Measurements from ENCODE around the gene SIK3. TPM values are rescaled to one million over a fixed set of nuclear protein-coding genes. Genes with fewer than 3 reads are reported as not detected.
A peak's percentile ranks its signal among the peaks of the same experiment; 100 is the strongest.

SIK3 gene
- total RNA-seq, 1 experiment from 2014 or later, result 34.4 TPM

DNA sequence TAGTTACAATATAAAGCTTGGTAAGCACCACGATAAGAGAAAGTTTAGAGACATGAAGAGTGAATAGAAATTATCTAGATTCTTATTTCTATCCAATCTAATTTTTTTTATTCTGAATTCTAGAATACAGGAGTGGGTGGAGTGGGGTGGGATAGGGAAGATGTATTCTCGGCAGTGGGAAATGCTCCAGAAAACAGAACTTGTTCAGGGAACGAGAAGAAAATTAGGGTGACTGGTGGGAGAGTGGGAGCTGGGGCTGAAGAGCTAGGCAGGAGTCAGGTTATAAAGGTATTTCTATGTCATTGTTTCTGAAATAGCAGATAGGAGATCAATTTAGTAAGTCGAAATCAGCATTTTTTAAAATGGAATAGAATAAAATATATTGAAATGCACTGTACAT lies 207.6 kb downstream of the SIK3 start (continued):
- TF ChIP-seq, protein P1, sequence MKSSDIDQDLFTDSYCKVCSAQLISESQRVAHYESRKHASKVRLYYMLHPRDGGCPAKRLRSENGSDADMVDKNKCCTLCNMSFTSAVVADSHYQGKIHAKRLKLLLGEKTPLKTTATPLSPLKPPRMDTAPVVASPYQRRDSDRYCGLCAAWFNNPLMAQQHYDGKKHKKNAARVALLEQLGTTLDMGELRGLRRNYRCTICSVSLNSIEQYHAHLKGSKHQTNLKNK (CRISPR knock-in tag; IDR thresholded peaks at IDR 0.05), result no peak
- TF ChIP-seq JAZF1 (CRISPR knock-in tag; IDR thresholded peaks at IDR 0.05), result no peak
- TF ChIP-seq GRHL2 (CRISPR knock-in tag; IDR thresholded peaks at IDR 0.05; ENCODE audit: insufficient replicate concordance, severe bottlenecking), result no peak
- no peak for TF ChIP-seq ATF1 (CRISPR knock-in tag; IDR thresholded peaks at IDR 0.05)
- TF ChIP-seq, protein P2, sequence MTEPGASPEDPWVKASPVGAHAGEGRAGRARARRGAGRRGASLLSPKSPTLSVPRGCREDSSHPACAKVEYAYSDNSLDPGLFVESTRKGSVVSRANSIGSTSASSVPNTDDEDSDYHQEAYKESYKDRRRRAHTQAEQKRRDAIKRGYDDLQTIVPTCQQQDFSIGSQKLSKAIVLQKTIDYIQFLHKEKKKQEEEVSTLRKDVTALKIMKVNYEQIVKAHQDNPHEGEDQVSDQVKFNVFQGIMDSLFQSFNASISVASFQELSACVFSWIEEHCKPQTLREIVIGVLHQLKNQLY (CRISPR knock-in tag; IDR thresholded peaks at IDR 0.05), result no peak
- TF ChIP-seq TP53 (CRISPR knock-in tag; IDR thresholded peaks at IDR 0.05), result no peak
- TF ChIP-seq, protein P3, sequence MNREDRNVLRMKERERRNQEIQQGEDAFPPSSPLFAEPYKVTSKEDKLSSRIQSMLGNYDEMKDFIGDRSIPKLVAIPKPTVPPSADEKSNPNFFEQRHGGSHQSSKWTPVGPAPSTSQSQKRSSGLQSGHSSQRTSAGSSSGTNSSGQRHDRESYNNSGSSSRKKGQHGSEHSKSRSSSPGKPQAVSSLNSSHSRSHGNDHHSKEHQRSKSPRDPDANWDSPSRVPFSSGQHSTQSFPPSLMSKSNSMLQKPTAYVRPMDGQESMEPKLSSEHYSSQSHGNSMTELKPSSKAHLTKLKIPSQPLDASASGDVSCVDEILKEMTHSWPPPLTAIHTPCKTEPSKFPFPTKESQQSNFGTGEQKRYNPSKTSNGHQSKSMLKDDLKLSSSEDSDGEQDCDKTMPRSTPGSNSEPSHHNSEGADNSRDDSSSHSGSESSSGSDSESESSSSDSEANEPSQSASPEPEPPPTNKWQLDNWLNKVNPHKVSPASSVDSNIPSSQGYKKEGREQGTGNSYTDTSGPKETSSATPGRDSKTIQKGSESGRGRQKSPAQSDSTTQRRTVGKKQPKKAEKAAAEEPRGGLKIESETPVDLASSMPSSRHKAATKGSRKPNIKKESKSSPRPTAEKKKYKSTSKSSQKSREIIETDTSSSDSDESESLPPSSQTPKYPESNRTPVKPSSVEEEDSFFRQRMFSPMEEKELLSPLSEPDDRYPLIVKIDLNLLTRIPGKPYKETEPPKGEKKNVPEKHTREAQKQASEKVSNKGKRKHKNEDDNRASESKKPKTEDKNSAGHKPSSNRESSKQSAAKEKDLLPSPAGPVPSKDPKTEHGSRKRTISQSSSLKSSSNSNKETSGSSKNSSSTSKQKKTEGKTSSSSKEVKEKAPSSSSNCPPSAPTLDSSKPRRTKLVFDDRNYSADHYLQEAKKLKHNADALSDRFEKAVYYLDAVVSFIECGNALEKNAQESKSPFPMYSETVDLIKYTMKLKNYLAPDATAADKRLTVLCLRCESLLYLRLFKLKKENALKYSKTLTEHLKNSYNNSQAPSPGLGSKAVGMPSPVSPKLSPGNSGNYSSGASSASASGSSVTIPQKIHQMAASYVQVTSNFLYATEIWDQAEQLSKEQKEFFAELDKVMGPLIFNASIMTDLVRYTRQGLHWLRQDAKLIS (CRISPR knock-in tag; IDR thresholded peaks at IDR 0.05; ENCODE audit: borderline replicate concordance), result no peak

DNA sequence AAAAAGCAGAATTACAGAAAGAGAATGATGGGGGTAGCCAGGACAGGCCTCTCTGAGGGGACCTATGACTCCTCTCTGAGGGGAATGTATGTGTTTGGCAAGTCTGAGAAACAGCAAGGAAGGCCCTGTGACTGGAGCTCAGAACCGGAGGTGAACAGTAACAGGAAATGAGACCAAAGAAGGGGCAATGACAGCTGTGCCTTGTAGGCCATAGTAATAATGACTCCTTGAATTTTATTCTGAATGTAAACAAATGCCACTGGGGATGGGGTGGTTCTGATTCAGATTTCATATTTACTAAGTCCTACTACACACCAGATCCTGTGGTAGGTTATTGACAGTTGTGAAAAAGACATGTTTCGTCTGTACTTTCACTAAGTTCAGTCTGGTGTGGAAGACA lies 208.0 kb downstream of the SIK3 start:
- Mint-ChIP-seq H3K4me3 (no peak overlapping the region), H3K27me3 (ENCODE audit: low read depth) (no peaks in the 10 kb centered on the region), H3K4me1 (peaks cover 4% of the 10 kb centered on the region; the same call in 1 of the 2 replicates), H3K27ac (peak overlapping the region; percentile 48; the same call in 1 of the 2 replicates), H3K36me3 (peaks cover 12% of the 10 kb centered on the region), H3K9me3 (no peaks in the 10 kb centered on the region)
- ChIA-PET CTCF (no interaction called here), POLR2A (no interaction called here)
- ATAC-seq, result no peak
- DNase-seq (ENCODE audit: low spot score), result no peak
- TF ChIP-seq, protein P4, sequence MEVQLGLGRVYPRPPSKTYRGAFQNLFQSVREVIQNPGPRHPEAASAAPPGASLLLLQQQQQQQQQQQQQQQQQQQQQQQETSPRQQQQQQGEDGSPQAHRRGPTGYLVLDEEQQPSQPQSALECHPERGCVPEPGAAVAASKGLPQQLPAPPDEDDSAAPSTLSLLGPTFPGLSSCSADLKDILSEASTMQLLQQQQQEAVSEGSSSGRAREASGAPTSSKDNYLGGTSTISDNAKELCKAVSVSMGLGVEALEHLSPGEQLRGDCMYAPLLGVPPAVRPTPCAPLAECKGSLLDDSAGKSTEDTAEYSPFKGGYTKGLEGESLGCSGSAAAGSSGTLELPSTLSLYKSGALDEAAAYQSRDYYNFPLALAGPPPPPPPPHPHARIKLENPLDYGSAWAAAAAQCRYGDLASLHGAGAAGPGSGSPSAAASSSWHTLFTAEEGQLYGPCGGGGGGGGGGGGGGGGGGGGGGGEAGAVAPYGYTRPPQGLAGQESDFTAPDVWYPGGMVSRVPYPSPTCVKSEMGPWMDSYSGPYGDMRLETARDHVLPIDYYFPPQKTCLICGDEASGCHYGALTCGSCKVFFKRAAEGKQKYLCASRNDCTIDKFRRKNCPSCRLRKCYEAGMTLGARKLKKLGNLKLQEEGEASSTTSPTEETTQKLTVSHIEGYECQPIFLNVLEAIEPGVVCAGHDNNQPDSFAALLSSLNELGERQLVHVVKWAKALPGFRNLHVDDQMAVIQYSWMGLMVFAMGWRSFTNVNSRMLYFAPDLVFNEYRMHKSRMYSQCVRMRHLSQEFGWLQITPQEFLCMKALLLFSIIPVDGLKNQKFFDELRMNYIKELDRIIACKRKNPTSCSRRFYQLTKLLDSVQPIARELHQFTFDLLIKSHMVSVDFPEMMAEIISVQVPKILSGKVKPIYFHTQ (CRISPR knock-in tag; IDR thresholded peaks at IDR 0.05), result no peak
- TF ChIP-seq, protein P5, sequence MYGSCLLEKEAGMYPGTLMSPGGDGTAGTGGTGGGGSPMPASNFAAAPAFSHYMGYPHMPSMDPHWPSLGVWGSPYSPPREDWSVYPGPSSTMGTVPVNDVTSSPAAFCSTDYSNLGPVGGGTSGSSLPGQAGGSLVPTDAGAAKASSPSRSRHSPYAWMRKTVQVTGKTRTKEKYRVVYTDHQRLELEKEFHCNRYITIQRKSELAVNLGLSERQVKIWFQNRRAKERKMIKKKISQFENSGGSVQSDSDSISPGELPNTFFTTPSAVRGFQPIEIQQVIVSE (CRISPR knock-in tag; IDR thresholded peaks at IDR 0.05; ENCODE audit: borderline replicate concordance), result no peak
- TF ChIP-seq, protein P6, sequence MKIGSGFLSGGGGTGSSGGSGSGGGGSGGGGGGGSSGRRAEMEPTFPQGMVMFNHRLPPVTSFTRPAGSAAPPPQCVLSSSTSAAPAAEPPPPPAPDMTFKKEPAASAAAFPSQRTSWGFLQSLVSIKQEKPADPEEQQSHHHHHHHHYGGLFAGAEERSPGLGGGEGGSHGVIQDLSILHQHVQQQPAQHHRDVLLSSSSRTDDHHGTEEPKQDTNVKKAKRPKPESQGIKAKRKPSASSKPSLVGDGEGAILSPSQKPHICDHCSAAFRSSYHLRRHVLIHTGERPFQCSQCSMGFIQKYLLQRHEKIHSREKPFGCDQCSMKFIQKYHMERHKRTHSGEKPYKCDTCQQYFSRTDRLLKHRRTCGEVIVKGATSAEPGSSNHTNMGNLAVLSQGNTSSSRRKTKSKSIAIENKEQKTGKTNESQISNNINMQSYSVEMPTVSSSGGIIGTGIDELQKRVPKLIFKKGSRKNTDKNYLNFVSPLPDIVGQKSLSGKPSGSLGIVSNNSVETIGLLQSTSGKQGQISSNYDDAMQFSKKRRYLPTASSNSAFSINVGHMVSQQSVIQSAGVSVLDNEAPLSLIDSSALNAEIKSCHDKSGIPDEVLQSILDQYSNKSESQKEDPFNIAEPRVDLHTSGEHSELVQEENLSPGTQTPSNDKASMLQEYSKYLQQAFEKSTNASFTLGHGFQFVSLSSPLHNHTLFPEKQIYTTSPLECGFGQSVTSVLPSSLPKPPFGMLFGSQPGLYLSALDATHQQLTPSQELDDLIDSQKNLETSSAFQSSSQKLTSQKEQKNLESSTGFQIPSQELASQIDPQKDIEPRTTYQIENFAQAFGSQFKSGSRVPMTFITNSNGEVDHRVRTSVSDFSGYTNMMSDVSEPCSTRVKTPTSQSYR (CRISPR knock-in tag; IDR thresholded peaks at IDR 0.05), result no peak
- TF ChIP-seq NFE2L1 (CRISPR knock-in tag; IDR thresholded peaks at IDR 0.05), result no peak
- TF ChIP-seq FOXP1 (CRISPR knock-in tag; IDR thresholded peaks at IDR 0.05; ENCODE audit: borderline replicate concordance), result no peak
- no peak for TF ChIP-seq IRF2 (CRISPR knock-in tag; IDR thresholded peaks at IDR 0.05; ENCODE audit: borderline replicate concordance, low read depth)
- no peak for TF ChIP-seq ZNF317 (CRISPR knock-in tag; IDR thresholded peaks at IDR 0.05; ENCODE audit: borderline replicate concordance, low read depth)
- TF ChIP-seq ZNF263 (CRISPR knock-in tag; IDR thresholded peaks at IDR 0.05; ENCODE audit: low read depth), result no peak
- no peak for TF ChIP-seq OVOL2 (CRISPR knock-in tag; IDR thresholded peaks at IDR 0.05; ENCODE audit: borderline replicate concordance)
- TF ChIP-seq, protein P7, sequence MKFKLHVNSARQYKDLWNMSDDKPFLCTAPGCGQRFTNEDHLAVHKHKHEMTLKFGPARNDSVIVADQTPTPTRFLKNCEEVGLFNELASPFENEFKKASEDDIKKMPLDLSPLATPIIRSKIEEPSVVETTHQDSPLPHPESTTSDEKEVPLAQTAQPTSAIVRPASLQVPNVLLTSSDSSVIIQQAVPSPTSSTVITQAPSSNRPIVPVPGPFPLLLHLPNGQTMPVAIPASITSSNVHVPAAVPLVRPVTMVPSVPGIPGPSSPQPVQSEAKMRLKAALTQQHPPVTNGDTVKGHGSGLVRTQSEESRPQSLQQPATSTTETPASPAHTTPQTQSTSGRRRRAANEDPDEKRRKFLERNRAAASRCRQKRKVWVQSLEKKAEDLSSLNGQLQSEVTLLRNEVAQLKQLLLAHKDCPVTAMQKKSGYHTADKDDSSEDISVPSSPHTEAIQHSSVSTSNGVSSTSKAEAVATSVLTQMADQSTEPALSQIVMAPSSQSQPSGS (CRISPR knock-in tag; IDR thresholded peaks at IDR 0.05; ENCODE audit: borderline replicate concordance, low read depth), result no peak
- TF ChIP-seq, protein P8, sequence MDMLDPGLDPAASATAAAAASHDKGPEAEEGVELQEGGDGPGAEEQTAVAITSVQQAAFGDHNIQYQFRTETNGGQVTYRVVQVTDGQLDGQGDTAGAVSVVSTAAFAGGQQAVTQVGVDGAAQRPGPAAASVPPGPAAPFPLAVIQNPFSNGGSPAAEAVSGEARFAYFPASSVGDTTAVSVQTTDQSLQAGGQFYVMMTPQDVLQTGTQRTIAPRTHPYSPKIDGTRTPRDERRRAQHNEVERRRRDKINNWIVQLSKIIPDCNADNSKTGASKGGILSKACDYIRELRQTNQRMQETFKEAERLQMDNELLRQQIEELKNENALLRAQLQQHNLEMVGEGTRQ (CRISPR knock-in tag; IDR thresholded peaks at IDR 0.05), result no peak
- TF ChIP-seq, protein P9, sequence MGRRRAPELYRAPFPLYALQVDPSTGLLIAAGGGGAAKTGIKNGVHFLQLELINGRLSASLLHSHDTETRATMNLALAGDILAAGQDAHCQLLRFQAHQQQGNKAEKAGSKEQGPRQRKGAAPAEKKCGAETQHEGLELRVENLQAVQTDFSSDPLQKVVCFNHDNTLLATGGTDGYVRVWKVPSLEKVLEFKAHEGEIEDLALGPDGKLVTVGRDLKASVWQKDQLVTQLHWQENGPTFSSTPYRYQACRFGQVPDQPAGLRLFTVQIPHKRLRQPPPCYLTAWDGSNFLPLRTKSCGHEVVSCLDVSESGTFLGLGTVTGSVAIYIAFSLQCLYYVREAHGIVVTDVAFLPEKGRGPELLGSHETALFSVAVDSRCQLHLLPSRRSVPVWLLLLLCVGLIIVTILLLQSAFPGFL (CRISPR knock-in tag; IDR thresholded peaks at IDR 0.05; ENCODE audit: borderline replicate concordance), result no peak
- TF ChIP-seq, protein P1 (CRISPR knock-in tag; IDR thresholded peaks at IDR 0.05), result no peak
- TF ChIP-seq MXD4 (CRISPR knock-in tag; IDR thresholded peaks at IDR 0.05; ENCODE audit: borderline replicate concordance), result no peak

All from WTC11 (cell line).